Pancreas (tissue), 10 donors: ENCODE measurements around the gene PDPN. TPM values are rescaled to one million over a fixed set of nuclear protein-coding genes. Genes with fewer than 3 reads are reported as not detected.
A peak's percentile ranks its signal among the peaks of the same experiment; 100 is the strongest.

Experiments used
- ATAC-seq, 4 donors: fragments of 200-7000 bp; cut with Tn5 transposase; one replicate each; pipeline versions ENCODE4 v1.8.0 to v1.9.1; 2020; ENCODE audit warnings: mild to moderate bottlenecking in 4 of 4, moderate library complexity in 4 of 4
- DNase-seq, 6 donors: peaks; one replicate each; pipeline ENCODE4 v3.0.0-alpha.2; 2020
- FAIRE-seq: peaks from 2 replicates; lab custom pipeline; 2012; peaks lifted over from hg19 to GRCh38; lab: Jason Lieb, UNC
- H3K27ac ChIP-seq, 4 donors: fragments of 200-600 bp; sonication (generic); 1 replicate in 3 of 4; 2 replicates in 1 of 4; pipeline versions ENCODE4 v1.5.0 to v1.8.0; 2020
- H3K27me3 ChIP-seq, 4 donors: fragments of 200-600 bp; one replicate each; pipeline ENCODE4 v1.8.0; 2021
- H3K36me3 ChIP-seq, 3 donors: fragments of 200-600 bp; sonication (generic) in 1 of 3; one replicate each; pipeline versions ENCODE4 v1.5.0 to v1.8.0; 2020 to 2021
- H3K4me1 ChIP-seq, 3 donors: fragments of 200-600 bp; one replicate each; pipeline ENCODE4 v1.8.0; 2021
- H3K4me3 ChIP-seq, 4 donors: fragments of 200-600 bp; sonication (generic) in 2 of 4; one replicate each; pipeline versions ENCODE4 v1.5.0 to v1.8.0; 2020 to 2021
- H3K9me3 ChIP-seq, 4 donors: fragments of 200-600 bp; one replicate each; pipeline ENCODE4 v1.8.0; 2021
- CTCF ChIP-seq, 4 donors: fragments of 200-600 bp; sonication (generic) in 3 of 4; IDR thresholded peaks; one replicate each; pipeline versions ENCODE4 v1.5.0 to v1.8.0; 2021; ENCODE audit warnings: antibody characterized with exemption in 4 of 4
- WGBS, 2 donors: extraction: QIAGEN DNeasy Blood & Tissue Kit; methylation state at CpG; one replicate each; pipeline ENCODE4 v1.1.7; 2013; 5-methylcytosine and 5-hydroxymethylcytosine counted together
- intact Hi-C, 3 donors: fragments of 100-400 bp; cut with DNase I; formaldehyde crosslinking; loops; one replicate each; pipeline versions ENCODE4 v1.11.1 to v1.14.2; 2022
- polyA plus RNA-seq, 2 donors: library from polyadenylated mRNA; stranded (reverse); fragments of 200-250 nt; gene quantifications; one replicate each; pipeline ENCODE4 v1.2.3, GENCODE V29; 2013
- total RNA-seq, 6 donors: library from RNA; stranded (reverse); fragmentation: NEBNext Ultra II Directional in 4 of 6; extraction: Animal tissue kit (Norgen Biotek cat#: 25700) in 4 of 6; gene quantifications; one replicate each; pipeline versions ENCODE4 v1.2.1 to v1.2.4, GENCODE V29; 2021 to 2023
- donor health status: healthy with polysubstance abuse.
- donor health status: DM: no; HTN: no; CAD: no; lungs with moderate emphysema.
- donor health status: DM: no; HTN: no; CAD: no.
- donor health status: control.
- donor health status: control.
- donor health status: Bipolar disorder and iron deficiency.
- donor health status: DM: yes; HTN: yes; CAD: no.
- donor health status: DM: no; HTN: no; CAD: no.
- donor health status: DM: no; HTN: no; CAD: no.
- donor health status: DM: yes; HTN: yes; CAD: no.

PDPN gene
- total and polyA plus RNA-seq, 8 donors: 0.83 to 10.4 (median 2.2) TPM

- FAIRE-seq (no peak), DNase-seq (no peak), ATAC-seq (peak in 1 of 4 donors; percentile 43)
These were observed 78.9 kb downstream of the PDPN start for GRCh38 chr1:13662493-13662892.

DNA sequence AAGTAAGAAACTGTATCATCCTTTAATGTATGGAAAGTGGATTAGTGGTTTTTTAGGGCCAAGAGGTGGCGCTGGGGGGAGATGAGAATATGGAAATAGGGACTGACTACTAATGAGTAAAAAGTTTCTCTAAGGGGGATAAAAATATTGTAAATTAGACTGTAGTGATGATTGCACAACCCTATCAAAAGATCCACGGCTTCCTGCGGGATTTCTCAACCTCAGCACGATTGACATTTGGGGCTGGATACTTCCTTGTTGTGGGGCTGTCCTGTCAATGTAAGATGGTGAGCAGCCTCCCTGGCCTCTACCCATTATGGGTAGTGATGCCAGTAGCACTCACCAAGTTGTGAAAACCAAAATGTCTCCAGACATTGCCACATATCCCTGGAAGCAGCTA is 80.3 kb downstream of the PDPN start:
- no peak overlapping the region for H3K4me3 ChIP-seq
- H3K27ac ChIP-seq: no peak overlapping the region
- DNase-seq (no peak), FAIRE-seq (no peak), ATAC-seq (no peak)
- TF ChIP-seq CTCF (IDR thresholded peaks at IDR 0.05): no peak
- H3K9me3 ChIP-seq: no peaks in the 10 kb centered on the region
- WGBS, 2 donors: 45 to 53% methylated on average over 4 of the region's 4 CpGs
- intact Hi-C loops: loop anchor here (5.0 to 10.0 kb wide), 4 partner anchors 141 to 301 kb away; no protein-coding TSS in a partner anchor
- no peaks in the 10 kb centered on the region for H3K27me3 ChIP-seq
- no peaks in the 10 kb centered on the region for H3K36me3 ChIP-seq
- no peaks in the 10 kb centered on the region for H3K4me1 ChIP-seq

More at GRCh38 chr1:13662493-13662892, 78.9 kb downstream of the PDPN start:
- Histone ChIP-seq H3K9me3 (no peaks in the 10 kb centered on the region), H3K27ac (no peak overlapping the region), H3K4me3 (no peak overlapping the region), H3K27me3 (no peaks in the 10 kb centered on the region), H3K36me3 (no peaks in the 10 kb centered on the region), H3K4me1 (no peaks in the 10 kb centered on the region)
- no peak for TF ChIP-seq CTCF (IDR thresholded peaks at IDR 0.05)
- intact Hi-C loops: loop anchor here (5.0 to 10.0 kb wide), 4 partner anchors 142 to 302 kb away; no protein-coding TSS in a partner anchor
- WGBS, 2 donors: 55 to 61% methylated on average over 4 of the region's 4 CpGs

DNA sequence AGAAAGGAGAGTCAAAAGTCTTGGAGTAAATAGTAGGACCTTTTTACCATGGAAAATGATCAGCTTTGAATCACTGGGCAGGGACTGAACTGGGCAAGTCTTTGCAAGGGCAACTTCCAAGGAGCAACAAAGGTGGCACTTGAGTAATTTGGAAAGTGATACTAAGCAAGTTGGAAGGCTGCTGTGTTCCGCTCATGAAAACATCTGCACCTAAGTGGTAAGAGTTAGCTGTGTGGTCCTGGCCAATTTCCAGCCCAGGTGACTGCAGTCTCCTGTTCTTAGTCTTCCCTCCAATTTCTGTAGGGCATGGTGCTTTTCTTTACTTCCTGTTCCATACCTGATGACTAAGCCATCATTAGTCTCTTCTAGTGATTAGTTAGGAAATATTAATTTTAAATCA is 80.8 kb downstream of the PDPN start:
- FAIRE-seq: no peak

GRCh38 chr1:13666317-13666716 is 82.7 kb downstream of the PDPN start:
- no peak for TF ChIP-seq CTCF (IDR thresholded peaks at IDR 0.05)
- intact Hi-C loops: loop anchor here in 2 of 3 donors (10.0 kb wide), 2 partner anchors 138 to 298 kb away; no protein-coding TSS in a partner anchor
- FAIRE-seq: no peak
- Histone ChIP-seq H3K27me3 (no peaks in the 10 kb centered on the region), H3K9me3 (no peaks in the 10 kb centered on the region), H3K4me3 (no peak overlapping the region), H3K4me1 (no peaks in the 10 kb centered on the region), H3K27ac (no peak overlapping the region), H3K36me3 (no peaks in the 10 kb centered on the region)
- DNase-seq: no peak
- no peak for ATAC-seq
- WGBS, 2 donors: 64 to 79% methylated on average over 5 of the region's 5 CpGs

More for the DNA sequence above, 80.8 kb downstream of the PDPN start:
- DNase-seq (no peak), ATAC-seq (no peak)
- Histone ChIP-seq H3K4me1 (no peaks in the 10 kb centered on the region), H3K27ac (no peak overlapping the region), H3K4me3 (no peak overlapping the region), H3K27me3 (no peaks in the 10 kb centered on the region), H3K36me3 (no peaks in the 10 kb centered on the region), H3K9me3 (no peaks in the 10 kb centered on the region)
- WGBS, 2 donors: 46 to 74% methylated on average over 1 of the region's 1 CpG
- TF ChIP-seq CTCF (IDR thresholded peaks at IDR 0.05): no peak
- intact Hi-C loops: loop anchor here (5.0 to 10.0 kb wide), 4 partner anchors 140 to 300 kb away; no protein-coding TSS in a partner anchor

Other genes with a start within 250 kb of the PDPN start
- gene PRAMEF14, start 236.7 kb upstream of the PDPN start, total RNA-seq: not detected
- not detected for gene PRAMEF14, start 236.7 kb upstream of the PDPN start, polyA plus RNA-seq
- gene PRAMEF19, start 211.9 kb upstream of the PDPN start, total RNA-seq: not detected
- gene PRAMEF19, start 211.9 kb upstream of the PDPN start, polyA plus RNA-seq: not detected
- not detected for gene PRAMEF17, start 194.2 kb upstream of the PDPN start, total RNA-seq
- gene PRAMEF17, start 194.2 kb upstream of the PDPN start, polyA plus RNA-seq: not detected
- not detected for gene PRAMEF20, start 173.4 kb upstream of the PDPN start, total RNA-seq
- gene PRAMEF20, start 173.4 kb upstream of the PDPN start, polyA plus RNA-seq: not detected
- gene LRRC38, start 69.8 kb upstream of the PDPN start, total RNA-seq: not detected
- not detected for gene LRRC38, start 69.8 kb upstream of the PDPN start, polyA plus RNA-seq
- gene PRDM2, start 116.4 kb downstream of the PDPN start, total RNA-seq: 10 to 100 TPM; 13.8 to 26.4 (median 15.7) TPM
- 10 to 100 TPM in 1 of 2 donors, 1 to 10 TPM in 1; 9.3 to 11.4 TPM for gene PRDM2, start 116.4 kb downstream of the PDPN start, polyA plus RNA-seq